ENCODE measurements around the gene USP15. TPM values are rescaled to one million over a fixed set of nuclear protein-coding genes. Genes with fewer than 3 reads are reported as not detected.

The USP15 gene
- polyA plus RNA-seq, 1 donor (not counting 4 experiments of a cell fraction or from before 2014, with no cell fraction given) = 66.5 TPM

GRCh38 chr12:62264706-62265105, 4.5 kb downstream of the USP15 start:
- H3K27me3 ChIP-seq (ENCODE audit: control insufficient read depth, extremely low read depth, insufficient read depth, low read length) = no peaks in the 10 kb centered on the region
- H3K9me1 ChIP-seq (ENCODE audit: control insufficient read depth, extremely low read depth, insufficient read depth, low read length) = peaks cover 2% of the 10 kb centered on the region
- H3K9ac ChIP-seq (ENCODE audit: control insufficient read depth, extremely low read depth, insufficient read depth, low read length) = no peak overlapping the region
- no peak overlapping the region for H3K4me3 ChIP-seq (ENCODE audit: control insufficient read depth in 2 of 3, extremely low read depth in 1 of 3, insufficient read depth in 2 of 3, low read depth in 1 of 3, low read length in 3 of 3)
- dilution Hi-C loops (cut with MboI; ENCODE audit: extremely low pct_ligation_motif_present, low sequenced_read_pairs) = no loop called here
- H2AFZ ChIP-seq (ENCODE audit: control insufficient read depth, low read length) = no peak overlapping the region
- no peak for FAIRE-seq
- DNase-seq (ENCODE audit: low read depth, low spot score) = no peak
- H3K36me3 ChIP-seq (ENCODE audit: control insufficient read depth in 2 of 2, extremely low read depth in 1 of 2, insufficient read depth in 2 of 2, low read length in 2 of 2) = peaks cover 0 to 3% of the 10 kb centered on the region in 2 experiments
- H3K27ac ChIP-seq (ENCODE audit: control insufficient read depth, insufficient read depth, low read length) = no peak overlapping the region
- H3K79me2 ChIP-seq (ENCODE audit: control insufficient read depth, insufficient read depth, low read length) = peaks cover 94% of the 10 kb centered on the region
- TF ChIP-seq EZH2 (IDR thresholded peaks at IDR 0.05; ENCODE audit: low read length) (no peak), CTCF (optimal IDR thresholded peaks at IDR 0.05 in 1 of 3, IDR thresholded peaks at IDR 0.05 in 1 of 3, conservative IDR thresholded peaks at IDR 0.05 in 1 of 3; ENCODE audit: extremely low read depth in 1 of 3, insufficient read depth in 2 of 3, low read length in 3 of 3) (no peak)
- H3K9me3 ChIP-seq (ENCODE audit: control insufficient read depth, low read depth, low read length) = no peaks in the 10 kb centered on the region
- no peak overlapping the region for H3K4me2 ChIP-seq (ENCODE audit: control insufficient read depth, extremely low read depth, insufficient read depth, low read depth, low read length)
- peaks cover 4% of the 10 kb centered on the region for H4K20me1 ChIP-seq (ENCODE audit: control insufficient read depth, extremely low read depth, insufficient read depth, low read length)
- peaks cover 21% of the 10 kb centered on the region for H3K4me1 ChIP-seq (ENCODE audit: control insufficient read depth, extremely low read depth, insufficient read depth, low read length)

- H3K9me3 ChIP-seq (ENCODE audit: control insufficient read depth, low read depth, low read length) = no peaks in the 10 kb centered on the region
- dilution Hi-C loops (cut with MboI; ENCODE audit: extremely low pct_ligation_motif_present, low sequenced_read_pairs) = no loop called here
- H3K4me3 ChIP-seq (ENCODE audit: control insufficient read depth in 2 of 3, extremely low read depth in 1 of 3, insufficient read depth in 2 of 3, low read depth in 1 of 3, low read length in 3 of 3) = no peak overlapping the region
- peaks cover 98% of the 10 kb centered on the region for H3K79me2 ChIP-seq (ENCODE audit: control insufficient read depth, insufficient read depth, low read length)
- H3K4me1 ChIP-seq (ENCODE audit: control insufficient read depth, extremely low read depth, insufficient read depth, low read length) = peaks cover 21% of the 10 kb centered on the region
- no peak overlapping the region for H3K9ac ChIP-seq (ENCODE audit: control insufficient read depth, extremely low read depth, insufficient read depth, low read length)
- peaks cover 0 to 3% of the 10 kb centered on the region in 2 experiments for H3K36me3 ChIP-seq (ENCODE audit: control insufficient read depth in 2 of 2, extremely low read depth in 1 of 2, insufficient read depth in 2 of 2, low read length in 2 of 2)
- H3K27me3 ChIP-seq (ENCODE audit: control insufficient read depth, extremely low read depth, insufficient read depth, low read length) = no peaks in the 10 kb centered on the region
- no peak overlapping the region for H3K4me2 ChIP-seq (ENCODE audit: control insufficient read depth, extremely low read depth, insufficient read depth, low read depth, low read length)
- DNase-seq (ENCODE audit: low read depth, low spot score) (no peak), FAIRE-seq (no peak)
- H4K20me1 ChIP-seq (ENCODE audit: control insufficient read depth, extremely low read depth, insufficient read depth, low read length) = peaks cover 4% of the 10 kb centered on the region
- no peak overlapping the region for H2AFZ ChIP-seq (ENCODE audit: control insufficient read depth, low read length)
- TF ChIP-seq CTCF (optimal IDR thresholded peaks at IDR 0.05 in 1 of 3, IDR thresholded peaks at IDR 0.05 in 1 of 3, conservative IDR thresholded peaks at IDR 0.05 in 1 of 3; ENCODE audit: extremely low read depth in 1 of 3, insufficient read depth in 2 of 3, low read length in 3 of 3) (no peak), EZH2 (IDR thresholded peaks at IDR 0.05; ENCODE audit: low read length) (no peak)
- no peak overlapping the region for H3K27ac ChIP-seq (ENCODE audit: control insufficient read depth, insufficient read depth, low read length)
- peaks cover 2% of the 10 kb centered on the region for H3K9me1 ChIP-seq (ENCODE audit: control insufficient read depth, extremely low read depth, insufficient read depth, low read length)
Observed at GRCh38 chr12:62265511-62265910, 5.3 kb downstream of the USP15 start.
